T1000 (cell line): ENCODE measurements around the gene CD58.
A peak's percentile ranks its signal among the peaks of the same experiment; 100 is the strongest.

Source experiments
- DNase-seq: peaks from one replicate; lab custom pipeline; 2025; ENCODE audit warnings: mixed read lengths; lab: John Stamatoyannopoulos, UW

CD58 gene

DNA sequence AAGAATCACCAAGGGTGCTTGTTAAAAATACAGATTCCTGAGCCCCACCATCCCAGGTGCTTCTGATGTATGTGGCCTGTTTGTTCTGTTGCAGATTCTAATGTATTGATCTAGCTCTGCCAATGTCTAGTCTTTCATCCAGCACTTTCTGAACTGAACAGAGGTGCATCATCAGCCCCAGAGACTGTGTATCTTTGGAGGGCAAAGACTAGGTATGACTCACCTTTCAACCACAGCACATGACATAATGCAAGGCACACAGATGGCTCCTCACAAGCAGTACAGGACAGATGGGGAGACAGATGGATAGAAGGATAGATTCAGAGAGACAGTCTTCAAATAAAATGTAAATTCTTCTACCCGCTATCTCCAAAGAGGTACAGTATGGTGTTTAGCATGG lies 32.3 kb downstream of the CD58 start:
- no peak for DNase-seq

DNA sequence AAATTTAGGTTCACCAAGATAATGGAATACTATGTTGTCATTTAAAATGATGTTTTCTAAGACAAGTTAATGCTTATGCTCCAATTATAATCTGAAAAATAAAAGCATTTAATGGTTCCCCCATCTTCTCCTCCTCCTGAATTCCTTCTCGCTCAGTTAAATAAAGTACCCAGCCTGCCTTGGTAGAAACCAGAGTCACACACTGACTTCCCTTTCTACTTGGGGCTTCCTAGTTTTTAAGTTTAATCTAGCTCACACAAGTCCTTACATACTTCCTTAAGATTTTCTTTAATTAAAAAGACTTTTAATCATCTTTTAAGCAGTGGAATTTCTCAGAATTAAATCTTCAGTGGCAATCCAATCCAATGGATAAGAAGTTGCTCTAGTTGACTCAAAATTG lies 32.9 kb downstream of the CD58 start:
- DNase-seq = no peak

DNA sequence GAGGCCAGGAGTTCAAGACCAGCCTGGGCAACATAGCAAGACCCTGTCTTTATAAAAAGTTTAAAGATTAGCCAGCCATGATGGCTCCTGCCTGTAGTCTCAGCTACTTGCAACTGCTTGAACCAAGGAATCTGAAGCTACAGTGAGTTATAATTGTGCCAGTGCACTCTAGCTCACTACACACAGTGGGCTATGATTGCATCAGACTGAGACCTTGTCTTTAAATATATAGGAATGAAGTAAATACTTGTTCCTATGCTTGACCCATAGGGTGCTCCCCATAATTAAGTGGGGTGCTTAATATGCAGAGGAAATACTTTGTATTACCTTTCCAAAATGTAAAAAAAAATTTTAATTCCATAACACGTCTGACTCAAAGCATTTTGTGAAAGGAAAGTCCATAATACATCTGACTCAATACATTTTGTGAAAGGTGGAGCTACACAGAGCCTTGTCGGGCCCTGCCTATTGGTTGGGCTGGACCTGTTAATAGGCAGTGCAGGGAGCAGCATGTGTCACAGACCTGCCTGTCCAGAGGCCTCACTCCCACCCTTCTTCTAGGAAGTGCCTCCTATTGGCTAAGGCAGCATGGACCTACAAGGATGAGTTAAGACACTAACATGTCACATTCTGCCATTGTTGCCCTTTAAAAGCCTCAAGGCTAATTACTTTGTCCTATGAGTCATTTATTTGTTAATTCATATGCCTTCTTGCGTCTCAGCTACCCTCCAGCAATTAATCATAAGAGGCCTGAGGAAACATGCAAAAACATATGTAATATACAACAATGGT lies 33.6 kb downstream of the CD58 start:
- peak; percentile 58 for DNase-seq

DNA sequence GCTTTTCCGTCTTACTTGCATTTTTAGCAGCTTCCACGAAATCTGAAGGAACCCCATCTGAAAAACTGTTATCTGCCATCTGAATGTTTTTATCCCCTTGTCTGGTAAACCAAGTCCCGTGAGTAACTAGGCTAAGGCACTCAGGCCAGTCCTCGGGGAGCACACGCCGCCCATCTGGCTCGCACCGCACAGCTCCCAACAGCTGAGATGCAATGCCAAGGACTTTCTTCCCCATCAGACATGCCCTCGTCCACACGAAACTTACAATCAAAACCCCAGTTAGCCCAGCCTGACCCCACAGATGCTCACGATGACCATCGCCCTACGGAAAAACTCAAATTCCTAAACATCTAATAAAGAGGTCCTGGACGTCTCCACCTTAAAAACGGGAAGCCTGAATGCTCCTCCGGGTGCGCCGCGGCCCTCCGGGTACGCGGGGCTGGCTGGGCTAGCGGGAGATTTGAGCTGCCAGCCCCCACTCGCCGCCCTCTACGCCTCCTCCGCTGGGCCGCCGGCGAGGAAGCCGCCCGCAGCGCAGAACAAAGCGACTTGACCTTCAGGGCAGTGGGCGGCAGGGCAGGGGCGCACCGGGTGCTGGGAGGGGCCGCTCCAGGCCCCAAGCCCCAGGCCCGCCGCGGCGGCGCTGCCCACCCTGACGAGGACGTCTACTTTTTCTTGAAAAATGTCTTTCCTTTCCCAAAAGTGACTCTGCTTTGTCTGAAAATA lies 36.6 kb downstream of the CD58 start:
- DNase-seq = no peak

DNA sequence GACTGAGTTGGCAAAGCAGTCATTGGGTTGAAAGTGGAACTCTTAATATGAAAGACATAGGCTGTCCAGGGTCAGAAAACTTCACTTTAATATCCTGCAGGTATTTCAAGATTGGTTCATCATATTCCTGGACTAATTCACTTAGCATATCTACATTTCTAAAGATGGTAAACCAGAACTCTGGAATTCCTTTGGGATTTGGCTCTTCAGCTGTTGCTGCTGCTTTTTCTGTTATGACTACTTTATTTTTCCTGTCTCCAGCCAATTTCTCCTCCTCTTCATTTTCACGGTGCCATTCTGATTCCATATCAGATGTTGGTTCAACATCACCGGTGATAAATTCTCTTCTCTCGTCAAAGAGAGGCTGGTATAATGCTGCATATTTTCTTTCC lies 37.4 kb downstream of the CD58 start:
- DNase-seq = no peak

DNA sequence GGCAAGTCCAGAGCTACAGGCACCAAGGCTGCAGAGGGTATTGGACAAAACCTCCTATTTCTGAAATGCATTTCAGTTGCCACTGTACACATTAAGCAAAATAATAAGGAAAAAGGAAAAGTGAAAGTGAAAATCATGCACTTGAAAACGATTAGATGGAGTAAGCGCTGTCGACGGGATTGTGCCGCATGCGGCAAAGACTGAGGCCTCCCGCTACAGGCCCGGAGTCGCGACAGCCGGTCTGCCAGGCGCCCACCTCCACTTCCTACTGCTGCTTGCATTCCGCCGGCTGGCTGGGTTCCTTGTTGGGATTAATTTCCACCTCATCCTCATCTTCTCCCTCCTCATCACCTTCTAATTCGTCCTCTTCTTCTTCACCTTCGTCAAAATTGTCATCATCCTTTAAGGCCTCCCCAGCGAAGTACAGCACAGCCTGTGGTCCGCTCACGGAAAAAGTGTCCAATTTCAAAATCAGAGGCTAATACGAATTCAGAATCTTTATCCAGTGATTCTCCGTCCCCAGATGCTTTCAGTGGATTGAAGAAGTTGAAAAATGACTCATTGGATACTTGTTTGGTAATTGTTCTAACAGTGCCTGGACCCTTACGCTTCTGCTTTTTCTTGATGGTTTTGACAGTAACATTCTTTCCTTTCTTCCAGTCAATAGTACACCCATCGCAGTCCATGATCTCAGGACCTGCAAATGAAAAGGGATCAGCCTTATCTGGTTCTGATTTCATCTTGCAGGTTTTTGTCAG lies 38.0 kb downstream of the CD58 start:
- no peak for DNase-seq

DNA sequence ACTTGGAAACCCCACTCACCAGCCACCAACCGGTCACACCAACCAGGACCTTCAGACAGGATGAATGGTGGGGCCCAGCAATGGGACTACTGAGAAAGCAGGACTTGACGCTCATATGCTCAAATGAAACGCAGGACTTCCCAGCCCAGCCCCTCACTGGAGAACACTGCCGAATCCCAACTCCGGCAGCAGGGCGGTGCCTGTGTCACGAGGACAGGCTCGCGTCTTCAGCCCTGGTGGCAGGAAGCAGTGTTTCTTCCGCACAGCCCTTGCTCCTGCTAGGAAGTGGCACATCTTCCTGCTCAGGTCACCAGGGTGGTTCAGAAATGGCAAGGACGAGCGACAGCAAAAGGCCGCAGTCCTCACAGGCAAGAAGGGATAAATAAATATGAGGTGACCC lies 38.9 kb downstream of the CD58 start:
- DNase-seq = no peak

DNA sequence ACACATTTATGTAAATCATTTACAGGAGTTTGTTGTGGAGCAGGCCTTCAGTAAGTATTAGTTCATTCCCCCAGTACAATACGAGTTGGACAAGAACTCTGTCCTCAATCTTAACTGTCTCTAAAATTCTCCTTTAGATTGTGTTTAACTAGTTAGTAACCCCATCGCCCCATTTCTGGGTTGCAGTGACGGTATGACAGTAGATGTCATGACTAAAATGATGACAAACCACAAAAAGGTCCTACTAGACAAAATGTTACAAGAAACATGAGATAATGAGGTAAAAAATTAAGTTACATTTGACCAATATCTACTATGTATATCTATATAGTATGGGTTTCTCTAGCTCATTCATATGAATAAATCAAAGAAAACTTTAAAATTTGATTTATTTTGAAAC lies 41.1 kb downstream of the CD58 start:
- DNase-seq = no peak

DNA sequence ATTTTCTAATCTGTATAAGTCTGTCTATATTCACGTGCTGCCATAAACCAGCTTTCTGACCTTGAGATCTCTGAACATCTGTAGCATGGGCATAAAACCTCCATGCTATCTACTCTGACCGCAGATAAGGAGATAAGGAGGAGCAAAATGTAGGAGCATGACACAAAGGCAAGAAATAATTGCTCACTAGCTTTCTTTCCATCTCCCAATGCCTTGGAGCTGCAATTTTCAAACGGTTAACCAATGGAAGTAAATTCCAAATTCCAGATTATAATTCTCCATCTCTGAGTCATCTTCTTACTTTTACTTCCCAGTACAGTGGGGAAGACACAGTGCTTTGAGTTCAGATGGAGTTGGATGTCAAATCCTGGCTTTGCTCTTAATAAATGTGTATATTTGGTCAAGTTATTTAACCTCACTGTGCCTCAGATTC lies 41.6 kb downstream of the CD58 start:
- no peak for DNase-seq

DNA sequence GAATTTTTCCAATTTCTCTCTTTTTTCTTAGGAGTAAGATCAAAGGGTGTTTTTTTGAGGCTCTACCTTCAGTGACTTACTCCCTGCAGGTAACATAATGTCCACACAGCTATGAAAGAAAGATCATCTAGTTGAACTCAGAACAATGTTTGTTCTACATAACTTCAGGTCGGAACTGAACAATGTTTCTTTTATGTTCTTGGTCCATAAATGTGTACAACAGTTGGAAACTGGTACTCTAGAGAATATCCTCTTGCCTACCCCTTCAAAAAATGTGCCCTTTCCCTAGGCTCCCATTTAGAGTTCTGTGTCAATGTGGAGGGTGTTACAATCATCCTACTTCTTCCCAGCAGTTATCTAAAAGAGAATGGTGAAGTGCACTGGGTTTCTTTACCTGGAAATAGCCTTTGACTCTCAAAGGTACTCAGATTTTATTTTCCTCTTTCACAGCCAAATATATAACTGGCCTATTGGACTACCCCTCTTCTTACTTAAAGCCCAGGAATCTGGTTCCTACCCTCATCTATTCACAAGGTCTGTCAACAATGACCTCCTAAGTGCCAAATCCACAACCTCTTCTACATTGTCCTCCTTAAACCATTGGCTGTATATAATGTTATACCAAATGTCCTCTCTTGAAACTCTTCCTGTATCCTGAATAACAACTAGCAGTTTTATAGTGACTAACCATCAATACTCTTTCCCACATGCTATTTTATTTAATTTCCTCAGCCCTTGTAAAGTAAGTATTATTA lies 42.3 kb downstream of the CD58 start:
- no peak for DNase-seq

DNA sequence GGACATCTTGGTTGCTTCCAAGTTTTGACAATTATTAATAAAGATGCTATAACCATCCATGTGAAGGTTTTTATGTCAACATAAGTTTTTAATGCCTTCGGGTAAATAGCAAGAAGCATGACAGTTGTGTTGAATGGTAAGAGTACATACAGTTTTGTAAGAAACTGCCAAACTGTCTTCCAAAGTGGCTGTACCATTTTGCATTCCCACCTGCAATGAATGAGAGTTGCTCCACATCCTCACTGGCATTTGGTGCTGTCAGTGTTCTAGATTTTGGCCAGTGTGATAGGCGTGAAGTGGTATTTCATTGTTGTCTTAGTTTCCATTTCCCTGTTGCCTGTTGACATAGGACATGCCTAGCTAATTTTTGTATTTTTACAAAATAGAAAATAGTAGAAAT lies 45.4 kb downstream of the CD58 start:
- no peak for DNase-seq

DNA sequence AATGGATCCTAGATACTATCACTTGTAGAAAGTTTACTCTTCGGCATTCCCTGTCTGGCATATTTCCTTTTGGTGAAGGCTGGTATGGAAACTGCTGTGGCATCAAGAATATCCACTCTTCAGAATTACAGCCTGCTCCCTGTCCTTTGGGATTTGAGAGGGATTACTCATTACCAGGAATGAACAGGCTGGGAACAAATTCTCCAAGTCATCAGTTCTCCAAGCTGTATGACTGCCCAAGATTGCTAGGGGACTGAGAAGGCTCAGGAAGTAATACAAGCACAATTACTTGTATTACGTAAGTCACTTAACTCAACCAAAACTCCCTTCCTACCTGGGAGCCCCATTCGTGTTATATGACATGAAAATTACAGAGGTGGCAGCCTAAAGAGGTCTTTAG lies 49.6 kb downstream of the CD58 start:
- no peak for DNase-seq

DNA sequence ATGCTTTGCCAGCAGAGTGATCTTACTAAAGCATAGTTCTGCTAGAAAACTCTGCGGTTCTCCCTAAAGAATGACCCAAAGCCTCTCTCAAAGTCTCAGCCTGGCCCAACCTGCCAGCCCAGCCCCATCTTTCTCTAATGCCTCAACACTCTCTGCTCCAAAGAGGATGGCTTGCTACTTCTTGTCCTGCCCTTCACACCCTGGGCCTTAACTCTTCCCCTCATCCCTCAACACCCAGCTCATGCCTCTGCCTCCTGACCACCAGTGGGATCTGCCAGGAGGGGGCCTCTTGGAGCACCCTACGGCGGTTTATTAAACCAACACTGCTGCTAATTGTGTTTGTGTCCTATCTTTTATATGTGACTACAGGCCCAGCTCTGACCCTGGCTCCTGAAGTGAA lies 52.4 kb downstream of the CD58 start:
- DNase-seq = no peak

DNA sequence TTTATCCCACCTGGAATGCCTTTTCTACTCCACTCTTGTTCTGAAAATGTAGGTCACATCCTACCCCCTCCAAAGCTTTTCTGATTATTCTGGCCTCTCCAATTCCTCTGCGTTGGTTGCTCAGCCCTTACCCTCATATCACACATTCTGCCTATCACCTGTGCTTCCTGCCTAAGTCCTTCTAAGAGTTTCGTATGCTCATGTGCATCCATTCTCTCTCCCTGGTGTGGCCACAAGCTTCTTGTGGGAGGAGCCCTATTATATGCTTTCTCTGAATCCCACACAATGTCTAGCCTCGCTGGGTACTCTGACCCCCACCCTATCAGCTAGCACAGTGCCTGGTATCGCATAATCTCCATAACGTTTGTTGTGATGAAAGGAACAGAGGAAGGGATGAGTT lies 54.2 kb downstream of the CD58 start:
- no peak for DNase-seq

DNA sequence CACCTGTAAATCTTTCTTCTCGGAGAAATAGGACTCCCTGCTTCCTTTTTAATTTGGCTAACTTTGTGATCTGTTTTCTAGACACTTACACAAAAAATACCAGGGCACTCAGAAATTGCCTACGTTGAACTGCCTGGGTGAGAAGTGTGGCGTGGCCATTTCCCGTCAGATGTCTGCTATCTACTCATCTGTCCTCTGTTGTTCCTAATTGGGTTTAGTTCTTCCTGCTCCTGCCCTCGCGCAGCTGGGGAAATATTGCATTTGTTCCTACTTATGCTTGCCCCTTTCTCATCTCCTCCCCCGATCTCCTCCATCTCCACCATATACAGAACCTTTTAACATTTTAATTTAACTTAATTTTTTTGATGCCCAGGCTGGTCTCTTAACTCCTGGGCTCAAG lies 55.1 kb downstream of the CD58 start:
- no peak for DNase-seq

DNA sequence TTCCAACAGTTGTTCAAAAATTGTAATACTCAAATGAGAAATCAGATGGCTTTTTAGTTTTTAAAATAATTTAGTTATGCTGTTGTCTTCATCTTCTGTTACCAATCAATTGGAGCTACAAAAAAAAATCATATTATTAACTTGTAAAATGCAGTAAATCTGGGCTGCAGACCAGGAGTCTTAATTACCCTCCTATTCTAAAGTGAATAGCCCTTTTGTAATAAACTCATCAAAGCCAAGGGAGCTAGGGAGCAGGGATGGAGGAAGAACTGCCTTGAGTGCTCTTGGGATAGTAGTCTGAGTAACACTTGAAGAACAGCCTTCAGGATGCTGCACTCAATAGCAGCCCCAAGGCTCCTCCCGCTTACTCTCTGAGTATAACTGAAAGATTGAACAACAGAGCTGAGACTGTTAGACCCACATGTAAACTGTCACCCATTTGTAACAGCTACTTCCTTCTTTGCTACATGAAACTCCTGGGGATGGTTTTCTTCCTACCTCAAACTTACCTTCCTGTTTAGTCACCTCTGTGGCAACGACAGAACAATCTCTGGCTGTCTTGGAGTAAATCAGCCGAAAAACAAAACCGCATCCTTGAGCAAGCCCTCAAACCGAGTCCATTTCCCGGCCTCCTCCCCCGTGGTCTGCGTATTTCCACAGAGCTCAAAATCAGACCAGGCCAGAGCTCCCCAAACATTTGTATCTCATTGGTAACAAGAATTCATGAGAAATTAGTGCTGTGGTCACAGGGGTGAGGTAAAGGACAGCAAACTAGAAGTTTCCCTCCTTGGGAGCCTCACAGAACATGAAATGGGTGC lies 55.9 kb downstream of the CD58 start:
- no peak for DNase-seq

DNA sequence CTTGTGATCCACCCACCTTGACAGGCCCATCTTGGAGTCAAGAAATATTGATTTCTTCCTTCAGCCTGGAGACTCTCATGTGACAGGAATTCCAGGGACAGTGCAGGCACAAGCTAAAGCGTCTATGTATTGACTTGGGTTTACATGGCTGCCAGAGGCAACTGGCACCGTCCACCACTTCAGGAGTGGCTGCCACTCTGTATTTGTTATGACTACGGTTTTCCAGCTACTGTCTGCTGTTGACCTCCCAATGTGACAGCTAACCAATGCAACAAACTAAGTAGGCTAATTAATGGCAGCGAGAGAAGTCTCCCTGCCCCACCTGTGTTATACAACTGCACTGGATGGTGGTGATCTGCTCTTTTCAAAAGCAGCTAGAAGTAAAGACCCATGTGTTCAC lies 56.9 kb downstream of the CD58 start:
- DNase-seq = no peak

DNA sequence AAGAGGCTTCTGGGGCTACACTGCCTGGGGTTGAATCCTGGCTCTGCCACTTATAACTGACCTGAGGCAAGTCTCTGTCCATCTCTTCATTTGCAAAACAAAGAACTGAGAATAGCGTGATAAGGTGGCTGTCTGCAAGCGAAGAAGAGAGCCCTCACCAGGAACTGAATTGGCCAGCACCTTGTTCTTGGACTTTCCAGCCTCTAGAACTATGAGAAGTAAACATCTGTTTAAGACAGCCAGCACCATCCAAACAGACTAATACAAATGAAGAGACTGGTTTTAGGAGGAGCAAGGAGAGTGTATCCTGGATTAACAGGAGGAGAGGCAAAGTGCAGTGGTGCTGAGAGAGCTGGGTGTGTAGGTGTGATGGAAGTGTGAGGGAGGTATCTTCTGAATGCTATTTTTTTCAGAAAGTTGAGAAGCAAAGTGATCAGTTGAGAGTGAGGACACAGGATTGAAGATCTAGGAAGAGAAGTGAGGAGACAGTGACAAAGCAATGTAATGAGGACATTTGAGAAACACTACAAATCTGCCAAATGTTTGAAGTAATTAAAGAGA lies 59.3 kb downstream of the CD58 start:
- DNase-seq = no peak

DNA sequence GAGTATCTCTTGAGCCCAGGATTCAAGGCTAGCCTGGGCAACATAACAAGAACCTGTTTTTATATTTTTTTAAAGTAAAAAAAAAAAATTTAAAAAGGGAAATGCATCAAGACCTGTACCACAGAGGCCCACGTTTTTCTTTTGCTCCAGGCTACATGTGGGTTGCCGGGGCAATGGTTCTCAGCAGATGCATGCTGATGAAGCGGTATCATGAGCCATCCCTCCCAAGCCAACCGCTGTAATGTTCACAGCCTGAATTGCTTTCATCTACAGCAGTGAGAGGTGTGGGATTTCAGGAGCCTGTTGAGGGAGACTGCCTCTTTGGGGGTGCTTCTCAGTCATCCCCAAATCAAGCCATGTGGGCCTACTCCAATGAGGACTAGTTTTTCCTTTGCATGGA lies 60.5 kb downstream of the CD58 start:
- no peak for DNase-seq

DNA sequence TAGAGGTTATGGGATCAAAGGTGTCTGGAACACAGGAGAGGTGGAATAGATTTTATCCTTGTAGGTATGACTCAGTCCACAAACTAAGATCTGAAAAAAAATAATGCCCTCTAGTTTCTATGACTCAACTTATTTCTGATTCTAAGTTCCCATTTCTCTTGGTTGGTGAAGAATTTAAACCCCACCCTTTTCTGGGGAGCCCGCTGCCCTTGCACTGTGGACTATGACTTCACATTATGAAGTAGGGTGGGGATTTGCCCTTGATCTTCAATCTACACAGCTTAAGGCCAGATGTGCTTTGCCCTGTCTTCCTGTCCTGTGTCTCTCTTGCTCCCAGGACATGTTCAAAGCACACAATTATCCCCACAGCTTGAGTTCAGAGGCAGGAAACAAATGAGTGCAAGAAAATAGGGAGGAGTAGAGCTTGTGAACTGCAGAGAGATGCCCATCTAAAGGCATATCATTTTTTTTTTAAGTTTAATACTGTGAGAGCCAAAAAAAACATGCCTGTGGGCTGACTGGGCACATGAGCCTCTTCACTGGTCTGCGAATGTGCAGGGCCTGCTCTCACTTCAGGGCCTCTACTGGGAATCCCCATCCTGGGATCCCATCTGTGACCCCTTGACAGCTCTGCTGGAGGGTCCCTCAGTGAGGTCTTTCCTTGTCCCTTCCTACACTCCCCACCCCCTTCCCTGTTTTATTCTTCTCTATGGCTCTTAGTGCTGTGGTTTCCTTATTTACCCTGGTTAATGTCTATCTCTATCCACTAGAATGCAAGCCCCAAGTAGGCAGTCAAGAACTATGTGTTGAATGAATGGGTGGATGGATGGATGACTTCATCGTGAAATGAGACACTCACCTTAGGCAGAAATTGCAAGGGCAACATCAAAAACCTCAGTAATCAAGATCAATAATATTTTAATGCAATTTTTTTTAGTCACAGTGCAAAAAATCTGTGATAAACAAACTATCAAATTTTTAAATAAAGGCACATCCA lies 61.5 kb downstream of the CD58 start:
- peak; percentile 58 for DNase-seq
